Measurements from ENCODE around the gene SPACA4. TPM values are rescaled to one million over a fixed set of nuclear protein-coding genes. Genes with fewer than 3 reads are reported as not detected.
A peak's percentile ranks its signal among the peaks of the same experiment; 100 is the strongest.

SPACA4 gene
- total RNA-seq, 2 experiments from 2014 or later, result not detected

GRCh38 chr19:48639483-48640375 is 33.2 kb downstream of the SPACA4 start:
- H3K9me3 Mint-ChIP-seq, result no peaks in the 10 kb centered on the region
- CTCF ChIA-PET, result no interaction called here
- no peak overlapping the region for H3K27ac Mint-ChIP-seq
- peaks cover 4% of the 10 kb centered on the region for H3K36me3 Mint-ChIP-seq (ENCODE audit: low read depth)
- peaks cover 38% of the 10 kb centered on the region for H3K4me1 Mint-ChIP-seq (ENCODE audit: low read depth)
- no peaks in the 10 kb centered on the region for H3K27me3 Mint-ChIP-seq (ENCODE audit: low read depth)
- intact Hi-C loops (cut with micrococcal nuclease), result no loop called here
- DNase-seq, result no peak
- H3K4me3 Mint-ChIP-seq, result peak overlapping the region; percentile 54

DNA sequence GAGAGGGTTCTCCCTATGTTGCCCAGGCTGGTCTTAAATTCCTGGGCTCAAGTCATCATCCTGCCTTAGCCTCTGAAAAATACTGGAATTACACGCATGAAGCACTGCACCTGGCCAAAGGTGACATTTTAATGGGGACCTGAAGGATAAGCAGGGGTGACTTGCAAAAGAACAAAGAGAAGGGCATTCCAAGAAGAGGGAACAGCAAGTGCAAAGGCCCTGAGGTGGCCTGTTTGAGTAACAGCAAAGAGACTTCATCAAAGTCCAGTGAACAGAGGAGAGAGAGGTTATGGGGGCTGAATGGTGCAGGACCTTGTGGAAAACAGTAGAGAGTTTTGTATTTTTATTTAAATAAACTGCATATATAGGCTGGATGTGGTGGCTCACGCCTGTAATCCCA is 35.3 kb downstream of the SPACA4 start:
- H3K36me3 Mint-ChIP-seq (ENCODE audit: low read depth), result peaks cover 4% of the 10 kb centered on the region
- no peak overlapping the region for H3K4me3 Mint-ChIP-seq
- H3K9me3 Mint-ChIP-seq, result no peaks in the 10 kb centered on the region
- H3K27me3 Mint-ChIP-seq (ENCODE audit: low read depth), result no peaks in the 10 kb centered on the region
- no peak for DNase-seq
- H3K4me1 Mint-ChIP-seq (ENCODE audit: low read depth), result peaks cover 38% of the 10 kb centered on the region
- CTCF ChIA-PET, result no interaction called here
- intact Hi-C loops (cut with micrococcal nuclease), result no loop called here
- H3K27ac Mint-ChIP-seq, result no peak overlapping the region

DNA sequence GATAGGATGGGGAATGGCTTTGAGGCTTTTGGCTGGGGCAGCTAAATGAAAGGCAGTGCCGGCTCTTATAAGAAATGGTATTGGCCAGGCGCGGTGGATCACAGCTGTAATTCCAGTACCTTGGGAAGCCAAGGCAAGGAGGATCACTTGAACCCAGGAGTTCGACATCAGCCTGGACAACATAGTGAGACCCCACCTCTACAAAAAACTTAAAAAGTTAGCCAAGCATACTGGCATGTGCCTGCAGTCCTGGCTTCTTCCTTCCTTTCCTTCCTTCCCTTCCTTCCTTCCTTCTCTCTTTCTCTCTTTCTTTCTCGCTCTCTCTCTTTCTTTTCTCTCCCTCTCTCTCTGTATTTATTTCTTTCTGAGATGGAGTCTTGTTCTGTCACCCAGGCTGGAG is 36.3 kb downstream of the SPACA4 start:
- DNase-seq, result no peak
- Mint-ChIP-seq H3K27ac (no peak overlapping the region), H3K9me3 (no peaks in the 10 kb centered on the region), H3K27me3 (ENCODE audit: low read depth) (no peaks in the 10 kb centered on the region), H3K36me3 (ENCODE audit: low read depth) (peaks cover 4% of the 10 kb centered on the region), H3K4me3 (no peak overlapping the region), H3K4me1 (ENCODE audit: low read depth) (peaks cover 37% of the 10 kb centered on the region)
- intact Hi-C loops (cut with micrococcal nuclease), result no loop called here
- CTCF ChIA-PET, result interaction anchor here (0.7 kb wide), 1 partner anchor 167 kb away, joined by 3 read pairs; no protein-coding TSS in a partner anchor

DNA sequence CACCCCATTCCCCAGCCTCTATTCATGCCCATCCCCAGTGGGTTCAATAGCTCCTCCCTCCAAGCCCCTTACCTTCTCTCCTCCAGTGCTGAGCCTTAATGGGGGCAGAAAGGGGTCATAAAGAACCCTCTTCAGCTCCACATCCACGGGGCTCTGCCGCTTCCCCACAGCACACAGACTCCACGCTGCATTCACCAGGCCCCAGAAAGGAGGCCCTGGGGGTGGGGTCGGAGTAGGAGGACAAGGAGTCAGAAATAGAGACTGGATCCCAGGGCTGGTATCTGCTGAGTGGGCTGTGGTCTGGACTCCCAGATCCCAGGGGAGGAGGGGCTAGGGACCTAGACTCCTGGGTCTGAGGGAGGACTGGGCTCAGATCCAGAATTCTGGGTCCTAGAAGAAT is 37.8 kb downstream of the SPACA4 start:
- Mint-ChIP-seq H3K4me1 (ENCODE audit: low read depth) (peaks cover 31% of the 10 kb centered on the region), H3K27me3 (ENCODE audit: low read depth) (no peaks in the 10 kb centered on the region), H3K4me3 (peak overlapping the region; percentile 78), H3K9me3 (no peaks in the 10 kb centered on the region), H3K27ac (no peak overlapping the region), H3K36me3 (ENCODE audit: low read depth) (no peaks in the 10 kb centered on the region)
- DNase-seq, result no peak
- CTCF ChIA-PET, result interaction anchor here (1.3 to 2.6 kb wide), 2 partner anchors 31 to 198 kb away, joined by 3 to 17 read pairs; no protein-coding TSS in a partner anchor
- intact Hi-C loops (cut with micrococcal nuclease), result no loop called here

GRCh38 chr19:48644839-48645619 is 38.5 kb downstream of the SPACA4 start:
- Mint-ChIP-seq H3K4me3 (peak overlapping the region; percentile 78), H3K9me3 (no peaks in the 10 kb centered on the region), H3K4me1 (ENCODE audit: low read depth) (peaks cover 31% of the 10 kb centered on the region), H3K27me3 (ENCODE audit: low read depth) (no peaks in the 10 kb centered on the region), H3K27ac (no peak overlapping the region), H3K36me3 (ENCODE audit: low read depth) (no peaks in the 10 kb centered on the region)
- CTCF ChIA-PET, result interaction anchor here (0.9 to 2.6 kb wide), 11 partner anchors 11 to 255 kb away, joined by 3 to 17 read pairs (median 4); partner anchors contain the start of genes FUT2 and NUCB1
- intact Hi-C loops (cut with micrococcal nuclease), result loop anchor here (5.0 kb wide), 1 partner anchor 347 kb away; the partner anchor contains the start of genes GYS1 and RUVBL2
- peak; percentile 86 for DNase-seq

DNA sequence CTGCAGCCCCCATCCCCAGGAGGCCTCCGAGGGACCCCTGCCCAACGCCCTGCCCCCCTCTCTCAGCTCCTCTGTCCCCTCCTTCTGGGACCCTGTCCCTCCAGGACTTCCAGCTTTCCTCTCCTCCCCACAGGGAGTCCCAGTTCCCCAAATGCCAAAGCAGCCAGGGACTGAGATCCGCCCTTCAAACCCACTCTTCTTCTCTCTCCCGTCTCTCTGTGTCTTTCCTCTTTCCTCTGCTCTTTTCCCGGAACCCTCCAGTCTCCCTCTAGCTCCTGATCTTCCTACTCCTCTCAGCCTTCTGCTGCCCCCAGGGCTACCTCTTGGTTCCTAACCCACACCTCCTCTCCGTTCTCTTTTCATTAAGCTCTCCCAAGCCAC is 39.1 kb downstream of the SPACA4 start:
- Mint-ChIP-seq H3K9me3 (no peaks in the 10 kb centered on the region), H3K4me3 (peak overlapping the region; percentile 78), H3K36me3 (ENCODE audit: low read depth) (no peaks in the 10 kb centered on the region), H3K27ac (peak overlapping the region; percentile 80), H3K4me1 (ENCODE audit: low read depth) (peaks cover 31% of the 10 kb centered on the region), H3K27me3 (ENCODE audit: low read depth) (no peaks in the 10 kb centered on the region)
- CTCF ChIA-PET, result interaction anchor here (0.9 to 2.6 kb wide), 11 partner anchors 10 to 255 kb away, joined by 3 to 17 read pairs (median 4); partner anchors contain the start of genes FUT2 and NUCB1
- peak; percentile 19 for DNase-seq
- intact Hi-C loops (cut with micrococcal nuclease), result loop anchor here (5.0 kb wide), 1 partner anchor 347 kb away; the partner anchor contains the start of genes GYS1 and RUVBL2

DNA sequence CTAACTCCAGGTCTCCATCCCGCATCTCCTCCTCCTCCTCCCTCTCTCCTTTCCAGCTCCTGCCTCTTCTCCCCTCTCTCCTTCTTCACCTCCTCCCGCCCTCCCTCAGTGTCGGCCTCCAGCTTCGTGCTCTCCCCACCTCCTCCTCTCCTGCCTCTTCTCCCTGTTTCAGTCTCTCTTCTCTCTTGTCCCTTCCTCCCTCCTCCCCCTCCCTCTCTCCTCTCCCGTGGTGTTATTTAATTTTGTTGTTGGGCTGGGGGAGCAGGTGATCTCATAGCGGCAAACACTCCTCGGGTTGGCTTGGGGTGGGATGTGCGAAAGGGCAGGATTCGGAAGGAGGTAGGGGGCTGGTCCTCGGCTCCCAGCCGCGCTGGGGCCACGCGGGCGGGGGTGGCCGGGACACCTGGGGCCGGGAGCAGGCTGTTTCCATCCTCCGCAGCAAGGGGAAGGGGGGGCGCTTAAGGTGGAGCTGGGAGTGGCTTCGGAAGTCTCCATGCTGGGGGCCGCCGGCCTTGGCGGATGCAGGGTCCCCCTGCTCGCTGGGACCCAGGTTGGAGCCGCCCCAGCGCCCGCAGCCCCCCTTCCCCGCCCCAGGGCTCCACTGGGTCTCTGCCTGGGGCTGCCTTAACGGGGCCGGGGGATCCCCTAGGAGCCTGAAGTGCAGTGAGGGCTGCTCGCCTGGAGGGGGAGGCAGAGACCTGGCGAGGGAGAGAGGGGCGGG is 39.6 kb downstream of the SPACA4 start, which contains the start of gene CA11:
TSS of gene CA11 (minus strand) at position 187 of the 721 bp plus-strand sequence. CDS start 555 bp downstream, outside the sequence.
- H3K36me3 Mint-ChIP-seq (ENCODE audit: low read depth), result no peaks in the 10 kb centered on the region
- peaks cover 31% of the 10 kb centered on the region for H3K4me1 Mint-ChIP-seq (ENCODE audit: low read depth)
- peak within 1 kb of the TSS; percentile 80 for H3K27ac Mint-ChIP-seq
- no peaks in the 10 kb centered on the region for H3K9me3 Mint-ChIP-seq
- intact Hi-C loops (cut with micrococcal nuclease), result loop anchor here (1.0 to 5.0 kb wide), 10 partner anchors 9 to 346 kb away; partner anchors contain the start of genes DBP, GYS1 and RUVBL2
- peak within 1 kb of the TSS; percentile 78 for H3K4me3 Mint-ChIP-seq
- no peaks in the 10 kb centered on the region for H3K27me3 Mint-ChIP-seq (ENCODE audit: low read depth)
- peak; percentile 95 for DNase-seq
- CTCF ChIA-PET, result interaction anchor here (0.9 to 2.6 kb wide), 10 partner anchors 10 to 254 kb away, joined by 3 to 17 read pairs (median 4); partner anchors contain the start of genes FUT2 and NUCB1

DNA sequence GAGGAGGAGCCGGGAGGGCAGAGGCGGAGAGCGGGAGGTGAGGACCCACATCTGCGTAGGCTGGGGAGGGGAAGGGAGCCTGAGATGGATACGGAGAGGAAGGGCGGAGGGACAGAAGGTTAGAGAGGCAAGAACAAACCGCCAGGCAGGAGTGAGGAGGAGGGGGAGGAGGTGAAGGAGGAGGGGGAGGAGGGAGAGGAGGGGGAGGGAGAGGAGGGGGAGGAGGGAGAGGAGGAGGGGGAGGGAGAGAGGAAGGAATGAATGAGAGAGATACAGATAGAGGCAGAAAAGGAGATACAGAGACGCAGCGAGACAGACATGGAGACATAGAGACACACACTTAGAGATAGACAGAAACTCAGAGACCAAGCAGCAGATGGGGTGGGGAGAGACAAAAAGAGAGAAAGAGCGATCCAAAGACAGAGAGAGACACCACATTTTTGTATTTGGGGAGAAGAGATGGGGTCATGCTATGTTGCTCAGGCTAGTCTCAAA is 40.2 kb downstream of the SPACA4 start:
- H3K27ac Mint-ChIP-seq, result no peak overlapping the region
- peak overlapping the region; percentile 78 for H3K4me3 Mint-ChIP-seq
- peaks cover 31% of the 10 kb centered on the region for H3K4me1 Mint-ChIP-seq (ENCODE audit: low read depth)
- no peak for DNase-seq
- H3K27me3 Mint-ChIP-seq (ENCODE audit: low read depth), result no peaks in the 10 kb centered on the region
- no peaks in the 10 kb centered on the region for H3K9me3 Mint-ChIP-seq
- CTCF ChIA-PET, result interaction anchor here (0.9 to 2.6 kb wide), 3 partner anchors 28 to 149 kb away, joined by 3 to 17 read pairs (median 6); no protein-coding TSS in a partner anchor
- intact Hi-C loops (cut with micrococcal nuclease), result loop anchor here (1.0 to 5.0 kb wide), 10 partner anchors 9 to 346 kb away; partner anchors contain the start of genes DBP, GYS1 and RUVBL2
- H3K36me3 Mint-ChIP-seq (ENCODE audit: low read depth), result no peaks in the 10 kb centered on the region

DNA sequence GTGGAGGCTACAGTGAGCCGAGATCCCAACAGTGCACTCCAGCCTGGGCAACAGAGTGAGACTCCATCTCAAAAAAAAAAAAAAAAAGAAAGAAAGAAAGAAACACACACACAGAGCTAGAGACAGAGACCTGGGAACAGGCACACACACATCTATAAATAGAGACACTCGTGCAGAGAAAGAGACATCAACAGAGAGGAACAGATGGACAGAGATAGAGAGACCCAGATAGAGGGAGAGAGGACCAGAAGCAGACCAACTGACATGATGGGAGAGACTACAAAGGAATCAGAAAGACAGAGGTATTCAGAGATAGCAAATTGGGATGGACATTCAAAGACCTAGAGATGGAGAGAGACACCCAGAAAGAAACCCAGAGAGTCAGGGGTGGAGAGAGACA is 41.6 kb downstream of the SPACA4 start:
- intact Hi-C loops (cut with micrococcal nuclease), result loop anchor here (5.0 kb wide), 1 partner anchor 344 kb away; the partner anchor contains the start of genes GYS1 and RUVBL2
- CTCF ChIA-PET, result interaction anchor here (0.7 kb wide), 1 partner anchor 39 kb away, joined by 4 read pairs; no protein-coding TSS in a partner anchor
- no peak overlapping the region for H3K4me3 Mint-ChIP-seq
- H3K36me3 Mint-ChIP-seq (ENCODE audit: low read depth), result no peaks in the 10 kb centered on the region
- peaks cover 32% of the 10 kb centered on the region for H3K4me1 Mint-ChIP-seq (ENCODE audit: low read depth)
- H3K27ac Mint-ChIP-seq, result peak overlapping the region; percentile 27
- no peak for DNase-seq
- no peaks in the 10 kb centered on the region for H3K27me3 Mint-ChIP-seq (ENCODE audit: low read depth)
- no peaks in the 10 kb centered on the region for H3K9me3 Mint-ChIP-seq

- no peak for DNase-seq
- Mint-ChIP-seq H3K27me3 (ENCODE audit: low read depth) (no peaks in the 10 kb centered on the region), H3K4me1 (ENCODE audit: low read depth) (peaks cover 19% of the 10 kb centered on the region), H3K9me3 (no peaks in the 10 kb centered on the region), H3K4me3 (no peak overlapping the region), H3K36me3 (ENCODE audit: low read depth) (no peaks in the 10 kb centered on the region), H3K27ac (no peak overlapping the region)
- intact Hi-C loops (cut with micrococcal nuclease), result no loop called here
- CTCF ChIA-PET, result interaction anchor here (0.7 kb wide), 2 partner anchors 90 to 483 kb away, joined by 3 to 5 read pairs; no protein-coding TSS in a partner anchor
Measured at GRCh38 chr19:48650974-48651682, 44.6 kb downstream of the SPACA4 start.

GRCh38 chr19:48651683-48652048 is 45.1 kb downstream of the SPACA4 start:
- intact Hi-C loops (cut with micrococcal nuclease), result no loop called here
- Mint-ChIP-seq H3K4me1 (ENCODE audit: low read depth) (peaks cover 19% of the 10 kb centered on the region), H3K36me3 (ENCODE audit: low read depth) (no peaks in the 10 kb centered on the region), H3K27me3 (ENCODE audit: low read depth) (no peaks in the 10 kb centered on the region), H3K27ac (no peak overlapping the region), H3K9me3 (no peaks in the 10 kb centered on the region), H3K4me3 (no peak overlapping the region)
- CTCF ChIA-PET, result interaction anchor here (0.7 kb wide), 2 partner anchors 89 to 482 kb away, joined by 3 to 5 read pairs; no protein-coding TSS in a partner anchor
- DNase-seq, result no peak

Data from activated naive CD4-positive, alpha-beta T cell treated with anti-CD3 and anti-CD28 coated beads for 36 hours (primary cell).